Measurements from ENCODE around the gene IL1A.

DNA sequence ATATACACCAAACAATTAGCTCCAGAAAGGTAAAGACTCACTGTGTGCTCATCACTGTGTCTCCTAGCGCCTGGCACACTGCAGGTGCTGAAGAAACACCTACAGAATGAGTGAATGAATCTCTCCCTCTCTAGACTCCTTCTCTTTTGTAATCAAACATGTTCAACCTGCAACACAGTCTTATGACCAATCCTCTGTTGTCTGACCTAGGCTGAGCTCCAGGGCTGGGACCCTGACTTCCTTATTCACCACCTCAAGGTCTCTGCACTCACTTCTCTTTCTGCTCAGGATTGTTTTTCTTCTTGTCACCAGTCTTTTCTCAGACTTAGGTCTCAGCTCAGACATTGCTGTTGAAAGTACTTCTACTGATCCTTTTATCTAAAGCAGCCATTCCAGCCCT lies 29.7 kb downstream of the IL1A start:
- TF ChIP-seq, protein P1, sequence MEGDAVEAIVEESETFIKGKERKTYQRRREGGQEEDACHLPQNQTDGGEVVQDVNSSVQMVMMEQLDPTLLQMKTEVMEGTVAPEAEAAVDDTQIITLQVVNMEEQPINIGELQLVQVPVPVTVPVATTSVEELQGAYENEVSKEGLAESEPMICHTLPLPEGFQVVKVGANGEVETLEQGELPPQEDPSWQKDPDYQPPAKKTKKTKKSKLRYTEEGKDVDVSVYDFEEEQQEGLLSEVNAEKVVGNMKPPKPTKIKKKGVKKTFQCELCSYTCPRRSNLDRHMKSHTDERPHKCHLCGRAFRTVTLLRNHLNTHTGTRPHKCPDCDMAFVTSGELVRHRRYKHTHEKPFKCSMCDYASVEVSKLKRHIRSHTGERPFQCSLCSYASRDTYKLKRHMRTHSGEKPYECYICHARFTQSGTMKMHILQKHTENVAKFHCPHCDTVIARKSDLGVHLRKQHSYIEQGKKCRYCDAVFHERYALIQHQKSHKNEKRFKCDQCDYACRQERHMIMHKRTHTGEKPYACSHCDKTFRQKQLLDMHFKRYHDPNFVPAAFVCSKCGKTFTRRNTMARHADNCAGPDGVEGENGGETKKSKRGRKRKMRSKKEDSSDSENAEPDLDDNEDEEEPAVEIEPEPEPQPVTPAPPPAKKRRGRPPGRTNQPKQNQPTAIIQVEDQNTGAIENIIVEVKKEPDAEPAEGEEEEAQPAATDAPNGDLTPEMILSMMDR (conservative IDR thresholded peaks at IDR 0.05 in 1 of 2, IDR thresholded peaks at IDR 0.05 in 1 of 2; ENCODE audit: extremely low read depth in 1 of 2, insufficient read depth in 1 of 2, low read depth in 1 of 2, low read length in 2 of 2) = no peak
- no peak for TF ChIP-seq EZH2 (IDR thresholded peaks at IDR 0.05; ENCODE audit: borderline replicate concordance, low read length)
